Muscle layer of colon (tissue), 2 donors: Measurements from ENCODE around the gene NUDT4.

Experiments
- H3K27ac ChIP-seq: one replicate; pipeline ENCODE4 v1.7.0; 2013; ENCODE audit warnings: low read depth, mild to moderate bottlenecking, low read length, moderate library complexity
- H3K27me3 ChIP-seq, 2 donors: one replicate each; pipeline ENCODE4 v1.7.0; 2013; ENCODE audit warnings: low read length in 2 of 2, mild to moderate bottlenecking in 2 of 2; ENCODE audit not compliant: insufficient read depth in 2 of 2, control insufficient read depth in 1 of 2
- H3K36me3 ChIP-seq: one replicate; pipeline ENCODE4 v1.7.0; 2013; ENCODE audit warnings: mild to moderate bottlenecking, low read length; ENCODE audit not compliant: insufficient read depth
- H3K4me1 ChIP-seq: one replicate; pipeline ENCODE4 v1.7.0; 2013; ENCODE audit warnings: mild to moderate bottlenecking, low read length; ENCODE audit not compliant: insufficient read depth
- H3K4me3 ChIP-seq, 2 donors: one replicate each; pipeline ENCODE4 v1.7.0; 2013; ENCODE audit warnings: low read length in 2 of 2, low read depth in 1 of 2, mild to moderate bottlenecking in 1 of 2, moderate library complexity in 1 of 2
- H3K9ac ChIP-seq: one replicate; pipeline ENCODE4 v1.7.0; 2013; ENCODE audit warnings: low read length
- H3K9me3 ChIP-seq: one replicate; pipeline ENCODE4 v1.7.0; 2013; ENCODE audit warnings: mild to moderate bottlenecking, low read length
- donor health status: abdominal sarcoma.
- donor health status: Adenocarcinoma of cecum.

Gene NUDT4

GRCh38 chr12:93377252-93378195, at the start of gene NUDT4:
Gene NUDT4 (plus strand): TSS chr12:93377925. CDS start chr12:93378323, 398 bp downstream.
- peak within 1 kb of the TSS; percentile 84 for H3K27ac ChIP-seq
- no peaks in the 10 kb centered on the region for H3K9me3 ChIP-seq
- peak within 1 kb of the TSS; percentile 91 to 99 for H3K4me3 ChIP-seq
- no peaks in the 10 kb centered on the region for H3K27me3 ChIP-seq
- H3K4me1 ChIP-seq: peaks cover 31% of the 10 kb centered on the region
- no peaks in the 10 kb centered on the region for H3K36me3 ChIP-seq
- H3K9ac ChIP-seq: peak within 1 kb of the TSS; percentile 93

GRCh38 chr12:93333054-93333453, 44.7 kb upstream of the NUDT4 start:
- Histone ChIP-seq H3K9ac (no peak overlapping the region), H3K27ac (no peak overlapping the region), H3K36me3 (no peaks in the 10 kb centered on the region), H3K27me3 (no peaks in the 10 kb centered on the region), H3K9me3 (no peaks in the 10 kb centered on the region), H3K4me3 (no peak overlapping the region), H3K4me1 (no peaks in the 10 kb centered on the region)

- Histone ChIP-seq H3K36me3 (no peaks in the 10 kb centered on the region), H3K4me1 (no peaks in the 10 kb centered on the region), H3K27ac (no peak overlapping the region), H3K27me3 (no peaks in the 10 kb centered on the region), H3K9ac (no peak overlapping the region), H3K9me3 (no peaks in the 10 kb centered on the region), H3K4me3 (no peak overlapping the region)
Observed at GRCh38 chr12:93333828-93334227, 43.9 kb upstream of the NUDT4 start.

- no peak overlapping the region for H3K9ac ChIP-seq
- no peak overlapping the region for H3K4me3 ChIP-seq
- H3K9me3 ChIP-seq: no peaks in the 10 kb centered on the region
- H3K4me1 ChIP-seq: no peaks in the 10 kb centered on the region
- no peak overlapping the region for H3K27ac ChIP-seq
- no peaks in the 10 kb centered on the region for H3K27me3 ChIP-seq
- H3K36me3 ChIP-seq: no peaks in the 10 kb centered on the region
Observed at GRCh38 chr12:93335603-93336162, 42.0 kb upstream of the NUDT4 start.

- Histone ChIP-seq H3K36me3 (no peaks in the 10 kb centered on the region), H3K4me3 (no peak overlapping the region), H3K9ac (no peak overlapping the region), H3K4me1 (no peaks in the 10 kb centered on the region), H3K27me3 (no peaks in the 10 kb centered on the region), H3K27ac (no peak overlapping the region), H3K9me3 (no peaks in the 10 kb centered on the region)
Observed at GRCh38 chr12:93336291-93336741, 41.4 kb upstream of the NUDT4 start.

GRCh38 chr12:93338598-93338997, 39.1 kb upstream of the NUDT4 start:
- no peaks in the 10 kb centered on the region for H3K36me3 ChIP-seq
- H3K27me3 ChIP-seq: no peaks in the 10 kb centered on the region
- no peak overlapping the region for H3K9ac ChIP-seq
- no peak overlapping the region for H3K4me3 ChIP-seq
- H3K4me1 ChIP-seq: no peaks in the 10 kb centered on the region
- no peak overlapping the region for H3K27ac ChIP-seq
- no peaks in the 10 kb centered on the region for H3K9me3 ChIP-seq

GRCh38 chr12:93339695-93340094, 38.0 kb upstream of the NUDT4 start:
- H3K9me3 ChIP-seq: no peaks in the 10 kb centered on the region
- H3K4me3 ChIP-seq: no peak overlapping the region
- no peak overlapping the region for H3K27ac ChIP-seq
- no peak overlapping the region for H3K9ac ChIP-seq
- H3K36me3 ChIP-seq: no peaks in the 10 kb centered on the region
- H3K4me1 ChIP-seq: no peaks in the 10 kb centered on the region
- no peaks in the 10 kb centered on the region for H3K27me3 ChIP-seq

- Histone ChIP-seq H3K9me3 (no peaks in the 10 kb centered on the region), H3K36me3 (no peaks in the 10 kb centered on the region), H3K27ac (no peak overlapping the region), H3K4me3 (no peak overlapping the region), H3K4me1 (no peaks in the 10 kb centered on the region), H3K27me3 (no peaks in the 10 kb centered on the region), H3K9ac (no peak overlapping the region)
Observed at GRCh38 chr12:93341409-93342049, 36.2 kb upstream of the NUDT4 start.

GRCh38 chr12:93347054-93347785, 30.5 kb upstream of the NUDT4 start:
- Histone ChIP-seq H3K9me3 (no peaks in the 10 kb centered on the region), H3K36me3 (no peaks in the 10 kb centered on the region), H3K4me3 (no peak overlapping the region), H3K9ac (no peak overlapping the region), H3K27me3 (no peaks in the 10 kb centered on the region), H3K4me1 (no peaks in the 10 kb centered on the region), H3K27ac (no peak overlapping the region)

GRCh38 chr12:93348575-93349435, 28.9 kb upstream of the NUDT4 start:
- H3K9me3 ChIP-seq: no peaks in the 10 kb centered on the region
- no peaks in the 10 kb centered on the region for H3K36me3 ChIP-seq
- H3K27ac ChIP-seq: no peak overlapping the region
- H3K4me3 ChIP-seq: no peak overlapping the region
- no peaks in the 10 kb centered on the region for H3K27me3 ChIP-seq
- no peaks in the 10 kb centered on the region for H3K4me1 ChIP-seq
- H3K9ac ChIP-seq: no peak overlapping the region
